SK-N-SH (cell line): Measurements from ENCODE around the gene DPP10.

Source experiments
- CTCF ChIP-seq: fragments of 200-600 bp; sonication (generic); IDR thresholded peaks from 2 replicates; pipeline ENCODE4 v1.6.1; 2017; ENCODE audit warnings: antibody characterized with exemption, mild to moderate bottlenecking, moderate library complexity
- ELF1 ChIP-seq: IDR thresholded peaks from 2 replicates; pipeline ENCODE4 v1.4.0; 2012
- EP300 ChIP-seq, 2 experiments: IDR thresholded peaks; 2 replicates each; pipeline versions ENCODE4 v1.4.0 to v1.6.1; 2012; ENCODE audit warnings: borderline replicate concordance in 1 of 2, low read depth in 1 of 2, low read length in 1 of 2
- IRF3 ChIP-seq: fragments of 150-350 bp; IDR thresholded peaks from 2 replicates; pipeline ENCODE4 v1.6.1; 2016; ENCODE audit warnings: mild to moderate bottlenecking, low read depth, low read length
- JUND ChIP-seq: IDR thresholded peaks from 2 replicates; pipeline ENCODE4 v1.4.0; 2012
- MAX ChIP-seq: IDR thresholded peaks from 2 replicates; pipeline ENCODE4 v1.4.0; 2012; ENCODE audit warnings: low read depth
- MXI1 ChIP-seq: IDR thresholded peaks from 2 replicates; pipeline ENCODE4 v1.6.1; 2012; ENCODE audit warnings: mild to moderate bottlenecking, low read depth, low read length, improper control_type of control experiment
- NRF1 ChIP-seq: IDR thresholded peaks from 2 replicates; pipeline ENCODE4 v1.6.1; 2012; ENCODE audit warnings: low read depth, mild to moderate bottlenecking, low read length
- POLR2AphosphoS5 ChIP-seq: IDR thresholded peaks from 2 replicates; pipeline ENCODE4 v1.6.1; 2012; ENCODE audit warnings: low read depth, low read length
- RXRA ChIP-seq: IDR thresholded peaks from 2 replicates; pipeline ENCODE4 v1.4.0; 2012; ENCODE audit warnings: low read depth, mild to moderate bottlenecking, borderline replicate concordance
- SIN3A ChIP-seq: IDR thresholded peaks from 2 replicates; pipeline ENCODE4 v1.6.1; 2012; ENCODE audit warnings: low read depth, mild to moderate bottlenecking, low read length, moderate library complexity, borderline replicate concordance
- USF1 ChIP-seq: IDR thresholded peaks from 2 replicates; pipeline ENCODE4 v1.4.0; 2012; ENCODE audit warnings: low read depth, borderline replicate concordance
- YY1 ChIP-seq: IDR thresholded peaks from 2 replicates; pipeline ENCODE4 v1.4.0; 2012; ENCODE audit warnings: low read depth, mild to moderate bottlenecking

- TF ChIP-seq CTCF (no peak), MXI1 (no peak), RXRA (no peak), IRF3 (no peak), EP300 (IDR thresholded peaks at IDR 0.05; ENCODE audit: borderline replicate concordance in 1 of 2, low read depth in 1 of 2, low read length in 1 of 2) (no peak), SIN3A (no peak), YY1 (no peak), POLR2AphosphoS5 (no peak), USF1 (no peak), ELF1 (no peak), NRF1 (no peak), JUND (no peak), MAX (no peak)
Observed at GRCh38 chr2:115194623-115195022, 752.2 kb downstream of the DPP10 start.
